WTC11 (cell line): ENCODE measurements around the gene DISC1. TPM values are rescaled to one million over a fixed set of nuclear protein-coding genes. Genes with fewer than 3 reads are reported as not detected.

ENCODE experiments used
- ATAC-seq: fragments of 200-7000 bp; cut with Tn5 transposase; 2 replicates; pipeline ENCODE4 v1.10.0; 2021; ENCODE audit warnings: mild to moderate bottlenecking, moderate library complexity
- CTCF ChIA-PET: fragments of 300-600 bp; sonication (Branson Sonifier 250); formaldehyde crosslinking; loops from one replicate; lab custom pipeline; 2021; ENCODE audit warnings: antibody characterized with exemption; lab: Charles Lee
- POLR2A ChIA-PET: fragments of 350-600 bp; sonication (Branson Sonifier 250); formaldehyde crosslinking; loops from one replicate; lab custom pipeline; 2021; ENCODE audit warnings: antibody characterized with exemption; lab: Charles Lee
- DNase-seq: peaks from one replicate; pipeline ENCODE4 v3.0.0; 2021; ENCODE audit warnings: low spot score
- H3K27ac Mint-ChIP-seq: 2 replicates; pipeline ENCODE4 v1.8.0; 2021; ENCODE audit warnings: mixed read lengths
- H3K27me3 Mint-ChIP-seq: 2 replicates; pipeline ENCODE4 v1.8.0; 2021; ENCODE audit warnings: low read depth, mild to moderate bottlenecking, moderate library complexity, mixed read lengths
- H3K36me3 Mint-ChIP-seq: 2 replicates; pipeline ENCODE4 v1.8.0; 2021; ENCODE audit warnings: mixed read lengths
- H3K4me1 Mint-ChIP-seq: 2 replicates; pipeline ENCODE4 v1.8.0; 2022; ENCODE audit warnings: mixed read lengths
- H3K4me3 Mint-ChIP-seq: 2 replicates; pipeline ENCODE4 v1.8.0; 2021; ENCODE audit warnings: mild to moderate bottlenecking, moderate library complexity, mixed read lengths
- H3K9me3 Mint-ChIP-seq: 2 replicates; pipeline ENCODE4 v1.8.0; 2021; ENCODE audit warnings: mixed read lengths
- ERG ChIP-seq: fragments of 250-450 bp; sonication (Bioruptor Pico); IDR thresholded peaks from 2 replicates; pipeline ENCODE4 v1.8.0; 2021; ENCODE audit warnings: mild to moderate bottlenecking
- FOXJ3 ChIP-seq: sonication (generic); formaldehyde crosslinking; IDR thresholded peaks from 2 replicates; pipeline ENCODE4 v1.9.0; 2021; ENCODE audit warnings: missing genetic modification reagents, mild to moderate bottlenecking, borderline replicate concordance
- FOXP4 ChIP-seq: sonication (generic); formaldehyde crosslinking; IDR thresholded peaks from 2 replicates; pipeline ENCODE4 v1.8.0; 2022; ENCODE audit warnings: mild to moderate bottlenecking, missing genetic modification reagents
- GABPB1 ChIP-seq: sonication (generic); formaldehyde crosslinking; IDR thresholded peaks from 2 replicates; pipeline ENCODE4 v1.8.1; 2023; ENCODE audit warnings: mild to moderate bottlenecking, missing genetic modification reagents
- IRF1 ChIP-seq: sonication (generic); formaldehyde crosslinking; IDR thresholded peaks from 2 replicates; pipeline ENCODE4 v1.8.0; 2023; ENCODE audit warnings: missing genetic modification reagents
- TCF7 ChIP-seq: sonication (generic); formaldehyde crosslinking; IDR thresholded peaks from 2 replicates; pipeline ENCODE4 v1.8.0; 2022; ENCODE audit warnings: mild to moderate bottlenecking, low read depth, missing genetic modification reagents, moderate library complexity
- USF2 ChIP-seq: sonication (generic); formaldehyde crosslinking; IDR thresholded peaks from 2 replicates; pipeline ENCODE4 v1.8.1; 2023; ENCODE audit warnings: mild to moderate bottlenecking, missing genetic modification reagents, moderate library complexity
- ZNF138 ChIP-seq: sonication (generic); formaldehyde crosslinking; conservative IDR thresholded peaks from 2 replicates; pipeline ENCODE4 v1.8.1; 2022; ENCODE audit warnings: mild to moderate bottlenecking, moderate library complexity, missing genetic modification reagents
- ZNF219 ChIP-seq: sonication (generic); formaldehyde crosslinking; IDR thresholded peaks from 2 replicates; pipeline ENCODE4 v1.8.0; 2023; ENCODE audit warnings: missing genetic modification reagents, mild to moderate bottlenecking, borderline replicate concordance
- ZNF416 ChIP-seq: fragments of 250-450 bp; sonication (Bioruptor Pico); IDR thresholded peaks from 2 replicates; pipeline ENCODE4 v1.9.0; 2021; ENCODE audit warnings: mild to moderate bottlenecking, inconsistent platforms
- ZNF423 ChIP-seq: fragments of 250-450 bp; sonication (Bioruptor Pico); IDR thresholded peaks from 2 replicates; pipeline ENCODE4 v2.1.2; 2022; ENCODE audit warnings: mild to moderate bottlenecking, moderate library complexity
- total RNA-seq: library from RNA; stranded (reverse); gene quantifications from 3 replicates; pipeline ENCODE4 v1.2.3, GENCODE V29; 2021
- TF ChIP-seq, protein P1 (sequence below): fragments of 200-600 bp; IDR thresholded peaks from 2 replicates; pipeline ENCODE4 v1.8.0; 2022; ENCODE audit warnings: antibody characterized with exemption
- TF ChIP-seq, protein P2 (sequence below): sonication (generic); formaldehyde crosslinking; IDR thresholded peaks from 2 replicates; pipeline ENCODE4 v1.8.0; 2023; ENCODE audit warnings: mild to moderate bottlenecking, missing genetic modification reagents
- TF ChIP-seq, protein P3 (sequence below): sonication (generic); formaldehyde crosslinking; IDR thresholded peaks from 2 replicates; pipeline ENCODE4 v1.8.1; 2023; ENCODE audit warnings: mild to moderate bottlenecking, missing genetic modification reagents
- TF ChIP-seq, protein P4 (sequence below): sonication (generic); formaldehyde crosslinking; IDR thresholded peaks from 2 replicates; pipeline ENCODE4 v1.8.1; 2023; ENCODE audit warnings: mild to moderate bottlenecking, moderate library complexity, missing genetic modification reagents
- TF ChIP-seq, protein P5 (sequence below): fragments of 250-450 bp; sonication (Bioruptor Pico); conservative IDR thresholded peaks from 2 replicates; pipeline ENCODE4 v1.9.0; 2021; ENCODE audit warnings: mild to moderate bottlenecking

Gene DISC1
- total RNA-seq, 1 experiment from 2014 or later, result 5.5 TPM

GRCh38 chr1:231993968-231994455 is 367.4 kb downstream of the DISC1 start:
- TF ChIP-seq TCF7 (CRISPR knock-in tag) (no peak), ZNF138 (no peak), ZNF423 (CRISPR knock-in tag) (no peak), GABPB1 (no peak), ERG (CRISPR knock-in tag) (no peak)
- TF ChIP-seq, protein P1, sequence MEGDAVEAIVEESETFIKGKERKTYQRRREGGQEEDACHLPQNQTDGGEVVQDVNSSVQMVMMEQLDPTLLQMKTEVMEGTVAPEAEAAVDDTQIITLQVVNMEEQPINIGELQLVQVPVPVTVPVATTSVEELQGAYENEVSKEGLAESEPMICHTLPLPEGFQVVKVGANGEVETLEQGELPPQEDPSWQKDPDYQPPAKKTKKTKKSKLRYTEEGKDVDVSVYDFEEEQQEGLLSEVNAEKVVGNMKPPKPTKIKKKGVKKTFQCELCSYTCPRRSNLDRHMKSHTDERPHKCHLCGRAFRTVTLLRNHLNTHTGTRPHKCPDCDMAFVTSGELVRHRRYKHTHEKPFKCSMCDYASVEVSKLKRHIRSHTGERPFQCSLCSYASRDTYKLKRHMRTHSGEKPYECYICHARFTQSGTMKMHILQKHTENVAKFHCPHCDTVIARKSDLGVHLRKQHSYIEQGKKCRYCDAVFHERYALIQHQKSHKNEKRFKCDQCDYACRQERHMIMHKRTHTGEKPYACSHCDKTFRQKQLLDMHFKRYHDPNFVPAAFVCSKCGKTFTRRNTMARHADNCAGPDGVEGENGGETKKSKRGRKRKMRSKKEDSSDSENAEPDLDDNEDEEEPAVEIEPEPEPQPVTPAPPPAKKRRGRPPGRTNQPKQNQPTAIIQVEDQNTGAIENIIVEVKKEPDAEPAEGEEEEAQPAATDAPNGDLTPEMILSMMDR, result no peak
- TF ChIP-seq, protein P2, sequence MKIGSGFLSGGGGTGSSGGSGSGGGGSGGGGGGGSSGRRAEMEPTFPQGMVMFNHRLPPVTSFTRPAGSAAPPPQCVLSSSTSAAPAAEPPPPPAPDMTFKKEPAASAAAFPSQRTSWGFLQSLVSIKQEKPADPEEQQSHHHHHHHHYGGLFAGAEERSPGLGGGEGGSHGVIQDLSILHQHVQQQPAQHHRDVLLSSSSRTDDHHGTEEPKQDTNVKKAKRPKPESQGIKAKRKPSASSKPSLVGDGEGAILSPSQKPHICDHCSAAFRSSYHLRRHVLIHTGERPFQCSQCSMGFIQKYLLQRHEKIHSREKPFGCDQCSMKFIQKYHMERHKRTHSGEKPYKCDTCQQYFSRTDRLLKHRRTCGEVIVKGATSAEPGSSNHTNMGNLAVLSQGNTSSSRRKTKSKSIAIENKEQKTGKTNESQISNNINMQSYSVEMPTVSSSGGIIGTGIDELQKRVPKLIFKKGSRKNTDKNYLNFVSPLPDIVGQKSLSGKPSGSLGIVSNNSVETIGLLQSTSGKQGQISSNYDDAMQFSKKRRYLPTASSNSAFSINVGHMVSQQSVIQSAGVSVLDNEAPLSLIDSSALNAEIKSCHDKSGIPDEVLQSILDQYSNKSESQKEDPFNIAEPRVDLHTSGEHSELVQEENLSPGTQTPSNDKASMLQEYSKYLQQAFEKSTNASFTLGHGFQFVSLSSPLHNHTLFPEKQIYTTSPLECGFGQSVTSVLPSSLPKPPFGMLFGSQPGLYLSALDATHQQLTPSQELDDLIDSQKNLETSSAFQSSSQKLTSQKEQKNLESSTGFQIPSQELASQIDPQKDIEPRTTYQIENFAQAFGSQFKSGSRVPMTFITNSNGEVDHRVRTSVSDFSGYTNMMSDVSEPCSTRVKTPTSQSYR (CRISPR knock-in tag), result no peak
- TF ChIP-seq, all 79 proteins: peak for 0
- Mint-ChIP-seq H3K4me1 (no peaks in the 10 kb centered on the region), H3K4me3 (no peak overlapping the region), H3K9me3 (no peaks in the 10 kb centered on the region), H3K27me3 (peaks cover 3% of the 10 kb centered on the region), H3K27ac (no peak overlapping the region), H3K36me3 (no peaks in the 10 kb centered on the region)
- ChIA-PET CTCF (interaction anchor here (1.1 kb wide), 1 partner anchor 11 kb away, joined by 7 read pairs; no protein-coding TSS in a partner anchor), POLR2A (no interaction called here)
- no peak for ATAC-seq
- DNase-seq, result no peak

DNA sequence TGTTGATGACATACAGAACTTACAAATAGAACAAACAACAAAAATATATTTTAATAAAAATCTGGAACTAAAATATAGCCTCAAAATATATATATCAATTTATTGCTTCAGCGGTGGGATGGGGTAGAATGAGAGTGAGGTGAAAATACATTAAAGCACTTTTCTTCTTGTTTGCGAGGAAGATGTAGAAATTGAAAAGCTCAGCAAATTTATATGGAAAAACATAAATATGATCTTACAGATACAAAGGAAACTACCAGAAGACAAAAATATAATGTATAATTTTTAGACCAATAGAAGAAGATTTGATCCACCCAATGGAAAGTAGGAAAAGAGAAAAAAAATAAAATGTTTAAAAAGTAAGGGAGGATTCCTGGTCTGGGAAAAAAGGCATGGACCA is 372.2 kb downstream of the DISC1 start:
- H3K4me1 Mint-ChIP-seq, result 0 out of 2 replicates have a peak, but pooled peaks cover 2% of the 10 kb centered on the region
- ChIA-PET POLR2A (no interaction called here), CTCF (interaction anchor here (1.3 kb wide), 1 partner anchor 15 kb away, joined by 6 read pairs; no protein-coding TSS in a partner anchor)
- peaks cover 3% of the 10 kb centered on the region; the same call in 1 of the 2 replicates for H3K27me3 Mint-ChIP-seq
- no peak for DNase-seq
- H3K27ac Mint-ChIP-seq, result no peak overlapping the region
- no peak for ATAC-seq
- H3K36me3 Mint-ChIP-seq, result no peaks in the 10 kb centered on the region
- no peak overlapping the region for H3K4me3 Mint-ChIP-seq
- H3K9me3 Mint-ChIP-seq, result no peaks in the 10 kb centered on the region
- no peak for TF ChIP-seq FOXP4 (CRISPR knock-in tag)
- TF ChIP-seq, protein P3, sequence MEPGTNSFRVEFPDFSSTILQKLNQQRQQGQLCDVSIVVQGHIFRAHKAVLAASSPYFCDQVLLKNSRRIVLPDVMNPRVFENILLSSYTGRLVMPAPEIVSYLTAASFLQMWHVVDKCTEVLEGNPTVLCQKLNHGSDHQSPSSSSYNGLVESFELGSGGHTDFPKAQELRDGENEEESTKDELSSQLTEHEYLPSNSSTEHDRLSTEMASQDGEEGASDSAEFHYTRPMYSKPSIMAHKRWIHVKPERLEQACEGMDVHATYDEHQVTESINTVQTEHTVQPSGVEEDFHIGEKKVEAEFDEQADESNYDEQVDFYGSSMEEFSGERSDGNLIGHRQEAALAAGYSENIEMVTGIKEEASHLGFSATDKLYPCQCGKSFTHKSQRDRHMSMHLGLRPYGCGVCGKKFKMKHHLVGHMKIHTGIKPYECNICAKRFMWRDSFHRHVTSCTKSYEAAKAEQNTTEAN (CRISPR knock-in tag), result no peak
- TF ChIP-seq, protein P1, result no peak
- no peak for TF ChIP-seq FOXJ3
- TF ChIP-seq, protein P4, sequence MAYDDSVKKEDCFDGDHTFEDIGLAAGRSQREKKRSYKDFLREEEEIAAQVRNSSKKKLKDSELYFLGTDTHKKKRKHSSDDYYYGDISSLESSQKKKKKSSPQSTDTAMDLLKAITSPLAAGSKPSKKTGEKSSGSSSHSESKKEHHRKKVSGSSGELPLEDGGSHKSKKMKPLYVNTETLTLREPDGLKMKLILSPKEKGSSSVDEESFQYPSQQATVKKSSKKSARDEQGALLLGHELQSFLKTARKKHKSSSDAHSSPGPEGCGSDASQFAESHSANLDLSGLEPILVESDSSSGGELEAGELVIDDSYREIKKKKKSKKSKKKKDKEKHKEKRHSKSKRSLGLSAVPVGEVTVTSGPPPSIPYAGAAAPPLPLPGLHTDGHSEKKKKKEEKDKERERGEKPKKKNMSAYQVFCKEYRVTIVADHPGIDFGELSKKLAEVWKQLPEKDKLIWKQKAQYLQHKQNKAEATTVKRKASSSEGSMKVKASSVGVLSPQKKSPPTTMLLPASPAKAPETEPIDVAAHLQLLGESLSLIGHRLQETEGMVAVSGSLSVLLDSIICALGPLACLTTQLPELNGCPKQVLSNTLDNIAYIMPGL (CRISPR knock-in tag), result no peak
- no peak for TF ChIP-seq USF2 (CRISPR knock-in tag)
- no peak for TF ChIP-seq ZNF219 (CRISPR knock-in tag)
- no peak for TF ChIP-seq IRF1 (CRISPR knock-in tag)
- TF ChIP-seq, protein P5, sequence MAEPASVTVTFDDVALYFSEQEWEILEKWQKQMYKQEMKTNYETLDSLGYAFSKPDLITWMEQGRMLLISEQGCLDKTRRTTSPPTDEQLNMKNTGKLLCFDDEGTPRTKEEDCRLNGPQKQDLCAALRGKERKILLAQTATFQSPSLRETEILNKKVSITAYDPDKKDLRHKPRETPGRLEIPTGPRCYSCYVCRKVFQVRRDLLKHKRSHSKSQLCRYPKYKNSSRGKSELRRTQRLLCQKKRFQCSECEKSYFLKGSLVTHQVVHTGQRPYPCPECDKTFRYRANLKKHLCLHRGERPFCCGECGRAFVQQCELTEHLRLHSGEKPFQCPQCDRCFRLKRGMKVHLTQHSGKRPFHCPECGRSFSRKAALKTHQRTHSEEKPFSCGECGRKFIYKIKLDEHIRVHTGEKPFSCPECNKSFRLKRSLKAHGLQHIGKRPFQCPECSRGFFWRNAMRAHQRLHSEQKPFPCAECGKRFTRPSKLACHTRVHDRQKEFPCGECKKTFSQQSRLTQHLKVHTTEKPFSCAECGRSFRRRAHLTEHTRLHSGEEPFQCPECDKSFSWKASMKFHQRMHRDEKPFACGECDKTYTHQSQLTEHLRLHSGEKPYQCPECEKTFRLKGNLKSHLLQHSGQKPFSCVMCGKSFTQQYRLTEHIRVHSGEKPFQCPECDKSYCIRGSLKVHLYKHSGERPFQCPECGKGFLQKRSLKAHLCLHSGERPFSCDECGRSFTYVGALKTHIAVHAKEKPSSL (CRISPR knock-in tag), result no peak
- TF ChIP-seq ZNF416 (CRISPR knock-in tag), result no peak
